Transverse colon (tissue), 3 donors: Measurements from ENCODE around the gene DNAJC1.

Experiments used
- CTCF ChIP-seq, 5 experiments: fragments of 200-600 bp in 3 of 5; fragments of 450-650 bp in 2 of 5; sonication (generic) in 3 of 5; IDR thresholded peaks; 1 replicate in 2 of 5; 2 replicates in 3 of 5; pipeline ENCODE4 v1.5.1; 2016 to 2017; ENCODE audit warnings: antibody characterized with exemption in 5 of 5, inconsistent platforms in 3 of 5, mild to moderate bottlenecking in 2 of 5, moderate library complexity in 1 of 5
- EP300 ChIP-seq: sonication (generic); formaldehyde crosslinking; IDR thresholded peaks from one replicate; pipeline ENCODE4 v1.6.1; 2017; ENCODE audit warnings: antibody characterized with exemption, low read depth

GRCh38 chr10:21746118-21746517 lies 257.4 kb downstream of the DNAJC1 start:
- TF ChIP-seq EP300: no peak
- no peak for TF ChIP-seq CTCF (IDR thresholded peaks at IDR 0.05)
